ENCODE results near the gene ASCC3. TPM values are rescaled to one million over a fixed set of nuclear protein-coding genes. Genes with fewer than 3 reads are reported as not detected.

The ASCC3 gene
- polyA plus RNA-seq, 6 donors from 2014 or later = 15.7 to 28.6 (median 26.7) TPM

DNA sequence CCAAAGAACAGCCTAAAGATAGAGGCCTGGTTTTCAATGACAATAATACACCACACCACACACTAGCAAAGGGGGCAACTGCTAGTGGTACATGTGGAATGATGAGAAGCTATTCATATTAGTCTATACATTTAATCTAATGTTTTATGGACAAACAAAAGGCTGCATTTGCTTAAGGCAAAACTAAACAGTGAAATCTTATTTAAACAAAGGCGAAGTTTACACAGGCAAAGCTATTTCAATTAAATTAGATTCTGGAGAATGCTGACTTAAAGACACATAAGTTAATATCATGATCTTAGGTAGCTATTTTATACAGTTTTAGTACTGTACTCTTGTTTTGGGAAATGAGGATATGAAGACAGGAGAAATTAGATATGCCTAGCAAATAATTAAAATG lies 362.5 kb downstream of the ASCC3 start:
- DNase-seq (no peak), ATAC-seq (ENCODE audit: low read depth in 2 of 2) (no peak)
- Mint-ChIP-seq H3K36me3 (peaks cover 16 to 18% of the 10 kb centered on the region in 2 donors), H3K9me3 (no peaks in the 10 kb centered on the region), H3K4me3 (no peak overlapping the region), H3K4me1 (peaks cover 0 to 4% (median 0%) of the 10 kb centered on the region in 3 donors), H3K27me3 (no peaks in the 10 kb centered on the region), H3K27ac (no peak overlapping the region)

DNA sequence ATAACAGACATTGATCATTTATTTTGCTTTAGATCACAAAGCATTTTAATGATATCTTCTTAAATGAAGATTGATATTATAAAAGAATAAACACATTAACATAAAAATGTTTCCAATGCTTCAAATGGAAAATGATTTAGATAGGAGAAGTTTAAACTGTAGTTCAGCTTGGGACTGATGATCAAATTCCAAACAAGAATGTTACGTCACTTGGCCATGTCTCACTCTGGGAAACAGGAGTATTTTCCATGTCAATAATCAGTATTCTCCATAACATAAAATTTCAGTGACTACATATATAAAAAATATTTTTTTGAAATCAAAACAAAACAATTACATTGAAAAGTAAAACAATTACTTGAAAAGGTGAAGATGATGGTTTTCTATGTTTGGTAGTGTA lies 363.5 kb downstream of the ASCC3 start:
- no peaks in the 10 kb centered on the region for H3K9me3 Mint-ChIP-seq
- peaks cover 19 to 20% of the 10 kb centered on the region in 2 donors for H3K36me3 Mint-ChIP-seq
- H3K27me3 Mint-ChIP-seq = no peaks in the 10 kb centered on the region

DNA sequence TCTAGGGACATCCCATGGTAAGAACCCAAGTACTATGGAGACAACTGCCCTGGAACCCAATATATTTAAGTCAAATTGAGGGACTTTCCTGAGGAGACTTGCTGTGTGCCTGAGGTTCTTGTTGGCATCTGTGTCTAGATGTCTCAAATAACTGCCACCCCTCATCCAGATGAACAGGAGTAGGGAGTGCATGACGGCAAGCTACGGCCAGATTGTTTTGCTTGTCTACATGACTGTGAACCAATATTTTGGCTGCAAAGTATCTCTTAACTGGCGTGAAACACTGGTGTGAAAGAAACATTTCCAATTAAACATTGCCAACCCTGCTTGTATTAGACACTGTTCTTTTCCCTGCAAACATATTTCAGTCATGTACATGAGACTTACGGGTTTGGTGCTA lies 364.0 kb downstream of the ASCC3 start:
- ATAC-seq (ENCODE audit: low read depth in 2 of 2) (no peak), DNase-seq (no peak)
- peak overlapping the region in 1 of 6 donors; percentile 67 for H3K27ac Mint-ChIP-seq
- peaks cover 0 to 4% (median 0%) of the 10 kb centered on the region in 3 donors for H3K4me1 Mint-ChIP-seq
- no peaks in the 10 kb centered on the region for H3K9me3 Mint-ChIP-seq
- H3K36me3 Mint-ChIP-seq = peaks cover 18 to 19% of the 10 kb centered on the region in 2 donors
- H3K27me3 Mint-ChIP-seq = no peaks in the 10 kb centered on the region
- no peak overlapping the region for H3K4me3 Mint-ChIP-seq

More for the DNA sequence above, 363.5 kb downstream of the ASCC3 start:
- peaks cover 0 to 4% (median 0%) of the 10 kb centered on the region in 3 donors for H3K4me1 Mint-ChIP-seq
- ATAC-seq (ENCODE audit: low read depth in 2 of 2) (no peak), DNase-seq (no peak)
- H3K27ac Mint-ChIP-seq = no peak overlapping the region
- no peak overlapping the region for H3K4me3 Mint-ChIP-seq

DNA sequence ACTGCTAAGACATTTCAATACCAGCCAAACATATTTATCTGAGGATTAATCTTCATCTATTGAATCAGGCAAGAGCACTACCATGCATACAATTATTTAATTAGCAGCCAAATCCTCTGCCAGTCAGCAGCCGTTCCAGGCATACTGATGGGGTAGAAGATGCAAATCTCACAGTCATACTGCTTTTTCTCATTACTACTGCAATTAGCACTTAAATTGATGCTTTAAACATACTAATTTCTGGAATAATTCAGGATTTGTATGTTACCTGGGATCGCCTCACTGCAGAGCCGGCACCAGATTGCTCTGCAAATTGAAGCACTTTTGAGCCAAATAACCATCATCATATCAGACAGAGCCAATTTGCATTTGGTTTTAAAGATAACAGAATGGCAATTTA lies 366.5 kb downstream of the ASCC3 start:
- Mint-ChIP-seq H3K27ac (no peak overlapping the region), H3K27me3 (no peaks in the 10 kb centered on the region), H3K4me1 (no peaks in the 10 kb centered on the region), H3K4me3 (no peak overlapping the region), H3K9me3 (no peaks in the 10 kb centered on the region), H3K36me3 (peaks cover 26 to 36% of the 10 kb centered on the region in 2 donors)
- no peak for DNase-seq
- ATAC-seq (ENCODE audit: low read depth in 2 of 2) = no peak

DNA sequence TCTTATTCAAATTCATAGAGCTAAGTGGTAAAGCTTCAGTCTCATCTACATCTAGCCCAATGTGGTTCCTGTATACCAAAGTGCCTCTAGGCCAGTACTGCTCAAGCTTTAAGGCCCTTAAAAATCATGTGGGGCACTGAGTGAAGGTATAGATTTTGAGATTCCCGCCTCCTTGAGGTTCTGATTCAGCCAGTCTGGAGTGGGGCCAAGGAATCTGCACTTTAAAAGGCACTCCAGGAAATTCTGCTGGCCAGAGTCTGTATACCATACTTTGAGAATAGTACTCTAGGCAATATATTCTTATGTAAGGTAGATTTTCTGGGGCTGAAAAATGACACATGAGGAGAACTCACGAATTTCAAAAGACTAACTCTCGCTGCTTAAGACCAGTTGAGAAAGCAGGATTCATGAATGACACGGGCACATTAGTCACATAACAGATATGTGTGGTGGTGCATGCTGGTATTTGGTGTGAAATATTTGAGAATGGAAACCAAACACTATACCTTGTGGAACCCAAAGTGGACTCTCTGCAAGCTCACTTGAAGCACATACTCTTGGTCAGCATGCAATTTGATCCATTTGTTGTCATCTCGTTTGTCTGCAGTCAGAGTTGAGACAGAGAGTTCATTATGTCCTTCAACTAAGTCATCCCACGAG lies 368.8 kb downstream of the ASCC3 start:
- no peaks in the 10 kb centered on the region for H3K4me1 Mint-ChIP-seq
- ATAC-seq (ENCODE audit: low read depth in 2 of 2) (no peak), DNase-seq (no peak)
- no peaks in the 10 kb centered on the region for H3K27me3 Mint-ChIP-seq
- no peaks in the 10 kb centered on the region for H3K9me3 Mint-ChIP-seq
- no peak overlapping the region for H3K4me3 Mint-ChIP-seq
- H3K36me3 Mint-ChIP-seq = peaks cover 26 to 42% of the 10 kb centered on the region in 2 donors
- H3K27ac Mint-ChIP-seq = no peak overlapping the region

DNA sequence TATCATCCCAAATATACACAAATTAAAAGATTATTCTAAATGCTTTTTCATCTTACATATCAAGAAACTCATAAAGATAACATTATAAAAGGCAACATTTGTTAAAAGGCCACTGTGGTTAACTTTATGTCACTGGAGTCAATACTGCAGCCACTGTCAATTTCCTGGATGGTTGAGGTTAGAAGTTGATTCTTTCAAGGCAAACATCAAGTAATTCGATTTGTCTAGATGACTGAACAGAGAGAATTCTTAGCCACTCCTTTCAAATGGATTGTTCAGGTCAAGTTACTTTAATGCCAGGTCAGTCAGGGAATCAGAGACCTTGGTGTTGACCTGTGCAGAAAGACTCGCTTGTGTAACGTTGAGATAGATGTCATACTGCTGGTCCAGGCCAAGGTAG lies 372.0 kb downstream of the ASCC3 start:
- ATAC-seq (ENCODE audit: low read depth in 2 of 2) = no peak
- no peak overlapping the region for H3K4me3 Mint-ChIP-seq
- H3K9me3 Mint-ChIP-seq = no peaks in the 10 kb centered on the region
- H3K27ac Mint-ChIP-seq = no peak overlapping the region
- H3K4me1 Mint-ChIP-seq = no peaks in the 10 kb centered on the region
- DNase-seq = no peak
- H3K27me3 Mint-ChIP-seq = no peaks in the 10 kb centered on the region
- H3K36me3 Mint-ChIP-seq = peaks cover 18 to 33% of the 10 kb centered on the region in 2 donors

DNA sequence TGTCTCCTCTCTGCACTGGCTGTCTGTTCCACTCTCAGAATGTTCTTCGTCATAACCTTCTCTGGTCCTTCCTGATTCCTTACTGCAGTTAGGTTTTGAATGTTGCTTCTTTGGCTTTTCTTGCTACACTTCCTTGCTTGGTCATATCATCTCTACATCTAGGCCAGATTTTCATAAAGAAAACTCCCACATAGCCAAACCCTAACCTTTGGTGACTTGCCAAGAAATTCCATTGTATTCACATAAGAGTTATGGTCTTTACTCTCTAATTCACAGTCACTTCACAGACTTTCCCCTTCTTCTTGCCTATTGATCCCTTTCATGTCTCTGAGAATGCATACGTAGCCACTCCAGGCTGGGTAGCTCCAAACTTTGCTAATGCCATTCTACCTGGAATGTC lies 374.5 kb downstream of the ASCC3 start:
- Mint-ChIP-seq H3K36me3 (peaks cover 8 to 18% of the 10 kb centered on the region in 2 donors), H3K4me1 (no peaks in the 10 kb centered on the region), H3K9me3 (no peaks in the 10 kb centered on the region), H3K27me3 (no peaks in the 10 kb centered on the region), H3K27ac (no peak overlapping the region), H3K4me3 (no peak overlapping the region)
- ATAC-seq (ENCODE audit: low read depth in 2 of 2) (no peak), DNase-seq (no peak)

DNA sequence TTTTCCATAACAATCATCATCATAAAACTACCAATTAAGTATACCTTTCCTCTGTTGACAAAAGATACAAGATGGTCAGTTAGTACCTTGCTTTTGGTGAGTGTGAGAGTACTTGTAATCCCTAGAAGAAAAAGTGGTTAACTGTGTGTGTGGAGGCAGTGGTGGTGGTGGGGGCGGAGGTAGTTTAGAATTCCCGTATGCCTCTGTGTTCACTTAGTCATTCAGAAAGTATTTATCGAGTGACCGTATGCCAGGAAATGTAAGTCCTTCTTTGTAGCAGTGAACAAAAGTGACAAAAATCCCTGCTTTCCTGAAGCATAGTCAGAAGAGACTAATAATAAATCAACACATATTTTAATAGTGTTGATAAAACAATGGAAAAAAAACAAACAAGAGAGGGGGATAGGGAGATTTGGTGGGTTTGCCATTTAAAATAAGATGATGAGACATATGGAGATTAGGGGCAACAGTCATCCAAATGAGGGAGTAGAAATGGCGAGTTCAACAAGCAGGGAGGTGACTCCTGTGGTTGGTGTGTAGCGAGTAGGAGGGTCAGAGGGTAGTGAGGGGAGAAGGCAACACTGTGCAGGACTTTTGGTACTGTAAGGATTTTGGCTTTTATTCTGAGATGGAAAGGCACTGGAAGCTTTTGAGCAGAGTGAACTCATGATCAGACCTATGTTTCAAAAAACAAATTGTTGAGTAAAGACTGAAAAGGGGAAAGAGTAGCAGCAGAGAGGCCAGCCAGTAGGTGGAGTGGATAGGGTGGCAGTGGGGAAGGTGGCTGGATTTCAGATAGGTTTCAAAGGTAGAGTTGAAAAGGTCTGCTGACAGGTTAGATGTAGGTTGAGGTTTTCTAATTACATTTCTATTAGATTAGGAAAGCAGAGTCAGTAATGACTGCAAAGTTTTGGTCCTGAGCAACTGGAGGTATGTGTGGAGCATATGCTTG lies 376.1 kb downstream of the ASCC3 start:
- Mint-ChIP-seq H3K27me3 (peaks cover 0 to 6% (median 4%) of the 10 kb centered on the region in 3 donors), H3K9me3 (peaks cover 0 to 6% (median 0%) of the 10 kb centered on the region in 7 donors), H3K4me1 (no peaks in the 10 kb centered on the region), H3K4me3 (no peak overlapping the region), H3K36me3 (peaks cover 2 to 9% of the 10 kb centered on the region in 2 donors), H3K27ac (peak overlapping the region in 1 of 6 donors; percentile 24)
- DNase-seq (no peak), ATAC-seq (ENCODE audit: low read depth in 2 of 2) (no peak)

DNA sequence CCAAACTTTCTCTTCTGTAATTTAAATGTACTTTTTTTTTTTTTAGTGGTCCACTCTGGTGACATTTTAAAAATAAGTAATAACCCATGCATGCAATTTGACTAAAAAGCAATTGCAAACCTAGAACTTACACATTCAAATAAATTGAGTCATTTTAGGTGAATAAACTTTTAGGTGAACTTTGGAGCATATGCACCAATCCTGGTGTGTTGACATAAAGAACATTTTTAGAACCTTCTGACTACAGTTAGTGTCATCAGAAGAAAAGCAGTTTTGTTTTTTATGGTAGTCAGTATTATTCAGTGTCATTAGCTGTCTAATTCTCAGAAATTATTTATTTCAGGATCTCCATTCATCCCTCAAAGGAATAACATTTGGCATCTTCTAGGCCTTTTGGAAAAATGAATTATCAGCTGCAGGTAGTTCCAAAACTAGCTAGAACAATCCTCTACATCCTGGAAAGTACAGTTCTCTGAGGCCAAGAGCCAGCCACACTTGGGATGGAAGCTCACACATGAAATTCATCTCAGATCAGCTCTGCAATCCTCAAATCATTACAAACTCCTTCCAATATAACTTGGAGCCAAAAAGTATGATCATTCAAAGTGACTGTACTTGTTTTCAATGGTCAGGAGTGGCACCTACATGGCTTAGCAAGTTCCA lies 378.0 kb downstream of the ASCC3 start:
- Mint-ChIP-seq H3K9me3 (peaks cover 0 to 25% (median 11%) of the 10 kb centered on the region in 7 donors), H3K4me3 (no peak overlapping the region), H3K36me3 (no peaks in the 10 kb centered on the region), H3K27me3 (peaks cover 4 to 24% (median 16%) of the 10 kb centered on the region in 3 donors), H3K4me1 (no peaks in the 10 kb centered on the region), H3K27ac (no peak overlapping the region)
- no peak for DNase-seq
- ATAC-seq (ENCODE audit: low read depth in 2 of 2) = no peak

DNA sequence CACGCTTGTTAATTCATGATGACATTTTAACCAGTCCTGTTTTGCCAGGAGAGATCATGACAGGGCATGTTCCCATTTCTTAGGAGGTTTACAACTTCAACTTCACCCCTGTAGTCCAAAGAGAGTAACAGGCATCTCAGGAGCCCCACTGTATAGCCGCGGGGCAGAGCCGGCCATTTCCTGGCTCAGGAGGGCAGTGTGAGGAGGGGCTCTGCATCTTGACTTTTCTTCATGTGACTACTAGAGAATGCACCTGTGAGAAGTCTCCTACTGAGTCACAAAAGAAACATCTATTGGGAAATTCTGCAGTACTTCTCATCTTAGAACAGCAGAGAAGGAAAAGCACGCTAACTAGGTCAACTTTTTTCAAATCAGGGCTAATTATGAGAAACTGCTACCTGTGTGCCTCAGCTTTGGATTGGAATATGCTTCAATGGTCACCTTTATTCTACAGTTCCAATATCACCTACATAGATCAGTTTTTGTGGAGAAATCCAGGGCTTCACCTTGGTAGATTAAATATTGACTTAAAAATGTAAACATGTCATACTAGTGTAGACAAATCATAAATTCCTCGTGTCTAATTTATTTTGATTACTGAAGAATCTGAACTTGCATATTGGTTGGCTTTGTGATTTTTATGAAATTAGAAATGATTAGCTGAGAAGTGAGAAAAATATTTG lies 387.8 kb downstream of the ASCC3 start:
- Mint-ChIP-seq H3K4me3 (no peak overlapping the region), H3K36me3 (no peaks in the 10 kb centered on the region), H3K27ac (peak overlapping the region in 1 of 6 donors; percentile 51), H3K4me1 (no peaks in the 10 kb centered on the region), H3K9me3 (peaks cover 3 to 27% (median 8%) of the 10 kb centered on the region in 7 donors), H3K27me3 (peaks cover 39 to 51% (median 47%) of the 10 kb centered on the region in 3 donors)
- ATAC-seq (ENCODE audit: low read depth in 2 of 2) (no peak), DNase-seq (no peak)

DNA sequence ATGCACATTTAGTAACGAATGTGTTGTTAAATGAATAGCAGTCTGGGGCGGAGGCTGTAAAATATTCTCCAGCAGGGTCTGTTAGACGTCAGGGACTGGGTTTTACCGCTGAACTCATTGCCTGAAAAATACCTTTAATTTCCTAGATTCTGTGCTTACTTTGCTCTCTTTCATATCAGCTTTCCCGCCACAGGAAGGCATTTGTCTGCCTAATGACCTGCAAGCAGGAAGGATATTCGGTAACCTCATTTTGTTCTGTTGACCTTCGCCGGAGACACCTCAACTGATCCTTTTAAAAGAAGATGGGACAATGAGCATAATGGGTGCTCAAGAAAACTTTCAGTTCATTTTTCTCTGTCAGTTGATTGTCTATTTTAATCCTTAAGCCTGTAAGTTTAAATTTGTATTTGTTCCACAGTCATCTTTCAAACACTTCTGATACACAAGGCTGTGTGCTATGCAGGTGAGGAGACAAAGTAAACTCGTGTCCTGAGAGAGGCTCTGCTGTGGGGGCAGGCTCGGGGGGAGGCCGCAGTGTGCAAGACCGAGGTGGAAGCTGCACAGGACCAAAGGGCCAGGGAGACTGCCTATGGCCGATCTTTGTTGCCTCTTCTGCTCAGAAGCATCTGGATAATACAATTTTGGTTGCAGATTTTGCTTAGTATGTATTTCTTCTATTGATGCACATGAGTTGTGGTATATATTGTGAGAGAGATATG lies 389.0 kb downstream of the ASCC3 start:
- Mint-ChIP-seq H3K27me3 (peaks cover 43 to 54% (median 49%) of the 10 kb centered on the region in 3 donors), H3K4me1 (no peaks in the 10 kb centered on the region), H3K36me3 (no peaks in the 10 kb centered on the region), H3K27ac (no peak overlapping the region), H3K4me3 (no peak overlapping the region), H3K9me3 (peaks cover 0 to 20% (median 6%) of the 10 kb centered on the region in 7 donors)
- no peak for ATAC-seq (ENCODE audit: low read depth in 2 of 2)
- DNase-seq = no peak

DNA sequence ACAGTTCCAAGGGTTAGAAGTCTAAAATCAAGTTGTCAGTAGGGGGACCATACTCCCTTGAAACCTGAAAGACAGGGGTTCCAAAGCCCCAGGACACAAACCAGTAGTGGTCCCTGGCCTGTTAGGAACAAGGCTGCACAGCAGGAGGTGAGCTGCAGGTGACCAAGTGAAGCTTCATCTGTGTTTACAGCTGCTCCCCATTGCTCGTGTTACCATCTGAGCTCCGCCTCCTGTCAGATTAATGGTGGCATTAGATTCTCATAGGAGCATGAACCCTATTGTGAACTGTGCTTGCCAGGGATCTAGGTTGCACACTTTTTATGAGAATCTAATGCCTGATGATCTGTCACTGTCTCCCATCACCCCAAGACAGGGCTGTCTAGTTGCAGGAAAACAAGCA lies 391.1 kb downstream of the ASCC3 start:
- Mint-ChIP-seq H3K9me3 (peaks cover 0 to 8% (median 0%) of the 10 kb centered on the region in 7 donors), H3K4me1 (no peaks in the 10 kb centered on the region), H3K36me3 (no peaks in the 10 kb centered on the region), H3K27me3 (peaks cover 41 to 63% (median 57%) of the 10 kb centered on the region in 3 donors), H3K27ac (no peak overlapping the region), H3K4me3 (no peak overlapping the region)
- no peak for DNase-seq
- no peak for ATAC-seq (ENCODE audit: low read depth in 2 of 2)

Measured in naive B cell (primary cell).